ENCODE measurements around the gene MEGF11.

DNA sequence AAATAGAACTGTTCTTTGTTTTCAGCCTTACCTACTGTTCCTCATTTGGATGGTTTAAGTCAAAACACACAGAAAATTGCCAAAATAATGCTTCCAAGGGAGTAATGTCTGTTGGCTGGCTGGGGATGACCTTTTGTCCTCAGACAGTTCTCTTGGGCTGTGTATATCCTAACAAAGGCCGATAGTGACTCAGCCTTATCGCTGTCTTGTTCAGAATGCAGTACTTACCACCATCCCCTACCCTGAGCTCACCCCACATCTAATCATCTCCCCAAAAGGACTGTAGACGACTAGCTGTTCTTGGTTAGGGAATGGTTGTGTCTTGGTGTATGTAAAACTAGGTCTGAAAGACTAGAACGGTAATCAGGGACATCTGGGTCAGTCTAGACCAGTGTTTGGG, 349.2 kb downstream of the MEGF11 start:
- TF ChIP-seq, protein P1, sequence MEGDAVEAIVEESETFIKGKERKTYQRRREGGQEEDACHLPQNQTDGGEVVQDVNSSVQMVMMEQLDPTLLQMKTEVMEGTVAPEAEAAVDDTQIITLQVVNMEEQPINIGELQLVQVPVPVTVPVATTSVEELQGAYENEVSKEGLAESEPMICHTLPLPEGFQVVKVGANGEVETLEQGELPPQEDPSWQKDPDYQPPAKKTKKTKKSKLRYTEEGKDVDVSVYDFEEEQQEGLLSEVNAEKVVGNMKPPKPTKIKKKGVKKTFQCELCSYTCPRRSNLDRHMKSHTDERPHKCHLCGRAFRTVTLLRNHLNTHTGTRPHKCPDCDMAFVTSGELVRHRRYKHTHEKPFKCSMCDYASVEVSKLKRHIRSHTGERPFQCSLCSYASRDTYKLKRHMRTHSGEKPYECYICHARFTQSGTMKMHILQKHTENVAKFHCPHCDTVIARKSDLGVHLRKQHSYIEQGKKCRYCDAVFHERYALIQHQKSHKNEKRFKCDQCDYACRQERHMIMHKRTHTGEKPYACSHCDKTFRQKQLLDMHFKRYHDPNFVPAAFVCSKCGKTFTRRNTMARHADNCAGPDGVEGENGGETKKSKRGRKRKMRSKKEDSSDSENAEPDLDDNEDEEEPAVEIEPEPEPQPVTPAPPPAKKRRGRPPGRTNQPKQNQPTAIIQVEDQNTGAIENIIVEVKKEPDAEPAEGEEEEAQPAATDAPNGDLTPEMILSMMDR (IDR thresholded peaks at IDR 0.05): no peak
- no peak for TF ChIP-seq POLR2A (IDR thresholded peaks at IDR 0.05)
- no peak for TF ChIP-seq POLR2AphosphoS5 (IDR thresholded peaks at IDR 0.05; ENCODE audit: insufficient read depth in 1 of 2, low read depth in 1 of 2)
